ENCODE results near the gene KPNA1.

KPNA1 gene

DNA sequence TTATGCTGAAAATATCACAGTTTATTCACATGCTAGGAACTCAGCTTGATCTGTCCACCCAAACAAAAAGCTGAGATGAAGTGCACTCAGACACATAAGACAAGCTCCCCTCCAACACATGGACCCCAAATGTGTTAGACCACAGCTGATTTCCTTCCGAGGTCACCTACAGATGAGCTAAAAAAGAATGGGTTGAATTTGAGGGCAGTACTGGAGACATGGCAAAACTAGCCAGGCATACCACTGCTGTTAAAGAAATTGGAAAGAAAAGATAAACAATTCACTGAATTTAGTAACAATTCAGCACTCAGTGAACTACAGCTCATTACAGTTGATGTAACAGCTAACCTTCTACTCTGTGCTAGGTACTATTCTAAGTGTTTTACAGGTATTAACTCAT, 33.9 kb upstream of the KPNA1 start:
- no peak for DNase-seq (ENCODE audit: low read depth)
- TF ChIP-seq CTCF (IDR thresholded peaks at IDR 0.05; ENCODE audit: low read depth, low read length) (no peak), POLR2A (IDR thresholded peaks at IDR 0.05; ENCODE audit: extremely low read depth, insufficient read length) (no peak), MAX (IDR thresholded peaks at IDR 0.05; ENCODE audit: low read depth, low read length) (no peak), MYC (IDR thresholded peaks at IDR 0.05; ENCODE audit: low read depth, low read length) (no peak)
- no peak overlapping the region for H3K4me3 ChIP-seq (ENCODE audit: low read depth, low read length)

DNA sequence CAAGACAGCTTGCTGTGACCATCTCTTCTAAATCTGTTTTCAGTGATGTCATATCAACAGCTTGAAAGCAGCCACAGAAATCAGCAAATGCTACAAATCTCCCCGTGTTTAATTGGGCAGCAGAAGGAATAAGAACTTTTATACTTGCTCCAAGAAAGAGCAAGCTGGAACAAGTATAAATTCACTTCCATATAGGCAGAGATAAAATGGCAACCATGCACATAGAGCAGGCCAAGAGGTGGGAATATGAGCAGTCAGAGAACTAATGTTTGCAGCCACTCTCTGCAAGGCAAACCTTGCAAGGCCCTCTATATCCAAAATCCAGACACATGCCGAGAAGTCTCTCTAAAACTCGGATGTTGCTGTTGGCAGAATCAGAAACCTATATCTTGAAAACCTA, 33.3 kb upstream of the KPNA1 start:
- H3K4me3 ChIP-seq (ENCODE audit: low read depth, low read length) = no peak overlapping the region
- DNase-seq (ENCODE audit: low read depth) = no peak
- no peak for TF ChIP-seq MAX (IDR thresholded peaks at IDR 0.05; ENCODE audit: low read depth, low read length)
- TF ChIP-seq POLR2A (IDR thresholded peaks at IDR 0.05; ENCODE audit: extremely low read depth, insufficient read length) = no peak
- TF ChIP-seq CTCF (IDR thresholded peaks at IDR 0.05; ENCODE audit: low read depth, low read length) = no peak
- TF ChIP-seq MYC (IDR thresholded peaks at IDR 0.05; ENCODE audit: low read depth, low read length) = no peak

- TF ChIP-seq MAX (IDR thresholded peaks at IDR 0.05; ENCODE audit: low read depth, low read length) (no peak), POLR2A (IDR thresholded peaks at IDR 0.05; ENCODE audit: extremely low read depth, insufficient read length) (no peak), CTCF (IDR thresholded peaks at IDR 0.05; ENCODE audit: low read depth, low read length) (no peak), MYC (IDR thresholded peaks at IDR 0.05; ENCODE audit: low read depth, low read length) (no peak)
- H3K4me3 ChIP-seq (ENCODE audit: low read depth, low read length) = no peak overlapping the region
- DNase-seq (ENCODE audit: low read depth) = no peak
Observed at GRCh38 chr3:122546151-122546550, 31.4 kb upstream of the KPNA1 start.

DNA sequence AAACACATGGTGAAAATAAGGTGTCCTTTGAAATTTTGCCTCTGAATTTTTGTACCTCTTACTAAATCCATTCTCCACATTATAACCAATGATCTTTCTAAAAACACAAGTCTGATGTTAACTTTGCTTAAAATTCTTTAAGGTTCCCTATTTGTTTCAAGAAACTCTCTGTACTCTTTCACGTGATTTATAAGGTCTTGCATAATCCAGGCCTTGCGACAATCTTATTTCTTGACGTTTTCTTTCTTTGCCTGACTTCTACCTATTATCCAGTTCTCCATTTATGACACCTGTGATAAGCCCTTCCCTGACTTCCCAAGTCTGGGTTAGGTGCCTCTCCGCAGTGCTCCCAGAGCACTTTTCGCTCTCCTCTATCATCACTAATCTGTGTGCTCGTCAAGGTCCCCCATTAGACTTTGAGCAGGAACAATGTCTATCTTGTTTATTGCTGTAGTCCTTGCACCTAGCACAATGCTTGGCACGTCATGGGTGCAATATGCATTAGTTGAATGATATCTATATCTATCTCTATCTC, 24.3 kb upstream of the KPNA1 start:
- no peak for TF ChIP-seq MYC (IDR thresholded peaks at IDR 0.05; ENCODE audit: low read depth, low read length)
- no peak for TF ChIP-seq MAX (IDR thresholded peaks at IDR 0.05; ENCODE audit: low read depth, low read length)
- no peak for TF ChIP-seq CTCF (IDR thresholded peaks at IDR 0.05; ENCODE audit: low read depth, low read length)
- TF ChIP-seq POLR2A (IDR thresholded peaks at IDR 0.05; ENCODE audit: extremely low read depth, insufficient read length) = no peak
- DNase-seq (ENCODE audit: low read depth) = peak; percentile 30
- H3K4me3 ChIP-seq (ENCODE audit: low read depth, low read length) = no peak overlapping the region

DNA sequence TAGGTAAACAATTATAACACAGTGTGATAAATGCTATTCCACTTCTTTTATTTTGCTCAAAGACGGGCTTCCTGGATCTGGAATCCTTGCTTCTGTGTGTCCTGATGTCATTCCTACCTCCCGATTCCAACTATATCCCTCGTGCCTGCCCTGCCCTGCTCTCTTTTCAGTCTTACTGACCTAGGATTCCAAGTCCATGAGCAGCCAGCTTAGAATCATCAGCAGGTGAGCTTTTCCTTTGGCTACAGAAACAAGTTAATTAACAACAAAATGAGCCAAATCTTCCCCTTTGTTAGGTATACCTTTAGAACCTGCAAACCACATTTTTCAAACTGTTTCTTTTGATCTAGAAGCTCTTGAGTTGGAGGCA, 21.9 kb upstream of the KPNA1 start:
- TF ChIP-seq MYC (IDR thresholded peaks at IDR 0.05; ENCODE audit: low read depth, low read length) = no peak
- no peak for TF ChIP-seq MAX (IDR thresholded peaks at IDR 0.05; ENCODE audit: low read depth, low read length)
- TF ChIP-seq POLR2A (IDR thresholded peaks at IDR 0.05; ENCODE audit: extremely low read depth, insufficient read length) = no peak
- TF ChIP-seq CTCF (IDR thresholded peaks at IDR 0.05; ENCODE audit: low read depth, low read length) = no peak
- no peak for DNase-seq (ENCODE audit: low read depth)
- no peak overlapping the region for H3K4me3 ChIP-seq (ENCODE audit: low read depth, low read length)
